ENCODE results near the gene TOR1AIP1. TPM values are rescaled to one million over a fixed set of nuclear protein-coding genes. Genes with fewer than 3 reads are reported as not detected.
"Not testable (repeated sequence)": the region's sequence is repeated elsewhere in the genome, so short reads cannot be mapped to it uniquely, and the experiment has no call there.

Gene TOR1AIP1
- total RNA-seq, 2 experiments from 2014 or later: 67.7 to 71.0 TPM

- H3K36me3 Mint-ChIP-seq (ENCODE audit: low read depth): no peaks in the 10 kb centered on the region
- H3K27ac Mint-ChIP-seq: no peak overlapping the region
- H3K4me3 Mint-ChIP-seq: no peak overlapping the region
- ChIA-PET POLR2A (no interaction called here), CTCF (no interaction called here)
- no peaks in the 10 kb centered on the region for H3K9me3 Mint-ChIP-seq (ENCODE audit: insufficient read depth)
- no peak for ATAC-seq
- no peak for DNase-seq
- H3K27me3 Mint-ChIP-seq (ENCODE audit: low read depth): peaks cover 20% of the 10 kb centered on the region
- H3K4me1 Mint-ChIP-seq (ENCODE audit: low read depth): peaks cover 3% of the 10 kb centered on the region
Observed at GRCh38 chr1:179941454-179941853, 59.4 kb downstream of the TOR1AIP1 start.

DNA sequence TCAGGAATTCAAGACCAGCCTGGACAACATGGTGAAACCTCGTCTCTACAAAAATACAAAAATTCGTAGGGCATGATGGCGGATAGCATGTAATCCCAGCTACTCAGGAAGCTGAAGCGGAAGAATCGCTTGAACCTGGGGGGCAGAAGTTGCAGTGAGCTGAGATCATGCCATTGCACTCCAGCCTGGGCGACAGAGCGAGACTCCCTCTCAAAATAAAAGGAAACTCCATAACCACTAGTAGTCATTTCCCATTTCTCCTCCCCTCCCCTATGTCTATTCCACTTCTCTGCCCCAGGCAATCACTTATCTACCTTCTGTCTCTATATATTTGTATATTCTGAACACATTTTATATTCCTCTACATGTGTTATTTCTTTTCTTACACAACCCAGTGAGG is 68.6 kb downstream of the TOR1AIP1 start:
- DNase-seq: no peak
- Mint-ChIP-seq H3K9me3 (ENCODE audit: insufficient read depth) (no peaks in the 10 kb centered on the region), H3K27me3 (ENCODE audit: low read depth) (no peaks in the 10 kb centered on the region), H3K36me3 (ENCODE audit: low read depth) (no peaks in the 10 kb centered on the region), H3K4me1 (ENCODE audit: low read depth) (peaks cover 26% of the 10 kb centered on the region), H3K4me3 (no peak overlapping the region), H3K27ac (no peak overlapping the region)
- no peak for ATAC-seq
- ChIA-PET CTCF (interaction anchor here (2.6 kb wide), 1 partner anchor 136 kb away, joined by 10 read pairs; no protein-coding TSS in a partner anchor), POLR2A (no interaction called here)

- no peak overlapping the region for H3K27ac Mint-ChIP-seq
- H3K36me3 Mint-ChIP-seq (ENCODE audit: low read depth): no peaks in the 10 kb centered on the region
- no peaks in the 10 kb centered on the region for H3K27me3 Mint-ChIP-seq (ENCODE audit: low read depth)
- peaks cover 35% of the 10 kb centered on the region for H3K4me1 Mint-ChIP-seq (ENCODE audit: low read depth)
- no peak overlapping the region for H3K4me3 Mint-ChIP-seq
- DNase-seq (no peak), ATAC-seq (no peak)
- POLR2A ChIA-PET: interaction anchor here (4.4 kb wide), 1 partner anchor 69 kb away, joined by 61 read pairs; the partner anchor contains the start of gene TOR1AIP1
- H3K9me3 Mint-ChIP-seq (ENCODE audit: insufficient read depth): no peaks in the 10 kb centered on the region
- CTCF ChIA-PET: interaction anchor here (1.2 to 2.6 kb wide), 2 partner anchors 84 to 137 kb away, joined by 3 to 10 read pairs; no protein-coding TSS in a partner anchor
Observed at GRCh38 chr1:179951383-179952144, 69.5 kb downstream of the TOR1AIP1 start.

DNA sequence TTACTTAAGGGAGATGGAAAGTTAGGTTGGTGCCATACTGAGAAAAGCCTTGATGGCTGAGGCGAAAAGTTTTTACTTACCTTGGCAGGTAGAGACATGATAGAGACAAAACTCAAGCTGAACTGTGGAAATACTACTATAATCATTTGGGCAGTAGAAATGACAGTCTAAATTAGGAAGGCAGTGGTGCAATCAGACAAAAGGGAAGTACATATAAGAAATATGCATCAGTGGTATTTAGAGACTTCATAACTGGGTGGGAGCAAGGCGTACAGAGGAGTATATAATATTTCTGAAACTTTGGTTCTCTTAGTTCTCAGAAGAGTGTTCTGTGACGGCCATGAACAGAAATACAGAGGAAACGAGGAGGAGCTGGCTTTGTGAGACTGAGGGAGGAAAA is 70.1 kb downstream of the TOR1AIP1 start:
- Mint-ChIP-seq H3K36me3 (ENCODE audit: low read depth) (no peaks in the 10 kb centered on the region), H3K27me3 (ENCODE audit: low read depth) (no peaks in the 10 kb centered on the region), H3K9me3 (ENCODE audit: insufficient read depth) (no peaks in the 10 kb centered on the region), H3K4me1 (ENCODE audit: low read depth) (peaks cover 39% of the 10 kb centered on the region), H3K27ac (peak overlapping the region; percentile 98), H3K4me3 (no peak overlapping the region)
- no peak for DNase-seq
- CTCF ChIA-PET: interaction anchor here (1.2 to 2.6 kb wide), 3 partner anchors 83 to 138 kb away, joined by 3 to 10 read pairs (median 5); no protein-coding TSS in a partner anchor
- POLR2A ChIA-PET: interaction anchor here (4.4 kb wide), 1 partner anchor 70 kb away, joined by 61 read pairs; the partner anchor contains the start of gene TOR1AIP1
- no peak for ATAC-seq

- CTCF ChIA-PET: interaction anchor here (0.7 to 2.0 kb wide), 8 partner anchors 12 to 225 kb away, joined by 3 to 6 read pairs (median 4); partner anchors contain the start of gene TOR1AIP2
- ATAC-seq: peak; percentile 21
Observed at GRCh38 chr1:179953974-179954492, 71.9 kb downstream of the TOR1AIP1 start.

DNA sequence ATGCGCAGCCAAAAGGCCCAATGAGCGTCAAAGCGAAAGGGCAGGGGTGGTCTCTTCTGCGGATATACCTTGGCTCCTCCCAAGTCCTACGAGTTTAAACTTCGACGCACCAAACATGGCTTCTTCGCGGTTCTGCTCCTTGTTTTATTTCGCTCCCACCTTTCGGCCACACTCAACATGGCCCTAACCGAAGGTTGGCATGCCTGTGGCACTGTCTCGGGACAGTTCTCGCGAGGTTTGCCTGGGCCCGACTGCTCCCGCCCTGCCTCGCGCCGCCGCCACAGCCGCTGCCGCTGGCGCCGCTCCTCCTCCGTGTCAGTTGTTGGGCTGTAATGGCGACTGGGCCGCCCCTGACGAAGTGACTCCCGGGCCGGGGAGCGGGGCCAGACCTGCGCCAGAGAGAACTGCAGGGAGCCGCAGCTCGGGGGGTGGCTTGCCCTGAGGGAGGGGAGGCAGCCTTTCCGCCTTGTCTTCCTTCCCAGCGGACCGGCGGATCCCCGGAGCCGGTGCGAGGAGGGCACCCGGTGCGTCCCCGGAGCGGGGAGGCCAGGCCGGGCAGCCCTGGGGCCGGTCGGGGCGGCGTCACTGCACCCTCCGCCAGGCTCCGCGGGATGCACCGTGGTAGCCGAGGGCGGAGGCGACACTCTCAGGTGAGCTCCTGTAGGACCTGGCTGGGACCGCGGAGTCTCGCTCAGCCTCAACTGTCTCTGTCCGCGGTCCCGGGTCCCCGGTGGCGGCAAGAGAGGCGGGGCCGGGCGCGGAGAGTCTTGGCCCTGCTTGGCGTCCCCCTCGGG is 72.6 kb downstream of the TOR1AIP1 start, which contains the start of gene CEP350:
TSS of gene CEP350 (plus strand) at position 318 of the 794 bp plus-strand sequence. CDS start 31,372 bp downstream, outside the sequence.
- H3K9me3 Mint-ChIP-seq (ENCODE audit: insufficient read depth): no peaks in the 10 kb centered on the region
- POLR2A ChIA-PET: interaction anchor here (0.7 to 4.4 kb wide), 7 partner anchors 23 to 98 kb away, joined by 3 to 61 read pairs (median 5); partner anchors contain the start of gene TOR1AIP1
- H3K4me3 Mint-ChIP-seq: peak within 1 kb of the TSS; percentile 79

More at GRCh38 chr1:179953974-179954492, 71.9 kb downstream of the TOR1AIP1 start:
- H3K36me3 Mint-ChIP-seq (ENCODE audit: low read depth): no peaks in the 10 kb centered on the region
- H3K4me3 Mint-ChIP-seq: peak overlapping the region; percentile 79
- POLR2A ChIA-PET: interaction anchor here (0.8 to 4.4 kb wide), 6 partner anchors 23 to 72 kb away, joined by 3 to 61 read pairs (median 5); partner anchors contain the start of gene TOR1AIP1
- H3K27me3 Mint-ChIP-seq (ENCODE audit: low read depth): no peaks in the 10 kb centered on the region
- peak; percentile 58 for DNase-seq
- H3K9me3 Mint-ChIP-seq (ENCODE audit: insufficient read depth): no peaks in the 10 kb centered on the region
- peaks cover 47% of the 10 kb centered on the region for H3K4me1 Mint-ChIP-seq (ENCODE audit: low read depth)
- peak overlapping the region; percentile 98 for H3K27ac Mint-ChIP-seq

DNA sequence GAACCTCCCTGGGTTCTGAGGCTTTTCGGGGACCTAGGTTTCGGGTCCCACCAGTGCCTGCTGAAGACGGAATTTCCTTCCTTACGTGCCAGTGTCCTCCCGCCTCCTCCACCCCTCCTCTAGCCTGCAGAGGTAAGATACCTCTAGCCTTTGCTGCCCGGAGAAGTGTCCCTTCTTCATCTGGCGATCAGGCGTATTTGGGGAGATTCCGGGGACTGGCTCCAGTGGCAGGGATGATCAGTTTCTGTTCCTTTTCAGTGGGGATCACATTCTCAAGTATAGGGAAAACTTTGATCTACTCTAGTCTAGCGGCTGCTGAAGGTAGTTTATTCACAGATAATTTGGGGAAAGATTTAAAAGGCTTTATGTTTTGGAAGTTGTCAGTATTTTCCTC is 73.2 kb downstream of the TOR1AIP1 start:
- H3K27me3 Mint-ChIP-seq (ENCODE audit: low read depth): no peaks in the 10 kb centered on the region
- peak overlapping the region; percentile 79 for H3K4me3 Mint-ChIP-seq
- no peaks in the 10 kb centered on the region for H3K9me3 Mint-ChIP-seq (ENCODE audit: insufficient read depth)
- DNase-seq: no peak
- CTCF ChIA-PET: interaction anchor here (1.1 to 1.7 kb wide), 3 partner anchors 11 to 145 kb away, joined by 3 to 4 read pairs (median 3); no protein-coding TSS in a partner anchor
- POLR2A ChIA-PET: interaction anchor here (0.7 to 4.4 kb wide), 3 partner anchors 28 to 97 kb away, joined by 3 to 61 read pairs (median 5); partner anchors contain the start of gene TOR1AIP1
- H3K36me3 Mint-ChIP-seq (ENCODE audit: low read depth): peaks cover 3% of the 10 kb centered on the region
- peaks cover 52% of the 10 kb centered on the region for H3K4me1 Mint-ChIP-seq (ENCODE audit: low read depth)
- H3K27ac Mint-ChIP-seq: peak overlapping the region; percentile 87
- ATAC-seq: no peak

More for the DNA sequence above, 72.6 kb downstream of the TOR1AIP1 start, which contains the start of gene CEP350:
- Mint-ChIP-seq H3K27me3 (ENCODE audit: low read depth) (no peaks in the 10 kb centered on the region), H3K4me1 (ENCODE audit: low read depth) (peaks cover 48% of the 10 kb centered on the region), H3K27ac (peak within 1 kb of the TSS; percentile 98), H3K36me3 (ENCODE audit: low read depth) (no peaks in the 10 kb centered on the region)
- ATAC-seq (peak; percentile 94), DNase-seq (peak; percentile 99)
- CTCF ChIA-PET: interaction anchor here (0.7 to 2.0 kb wide), 9 partner anchors 11 to 225 kb away, joined by 3 to 6 read pairs (median 4); partner anchors contain the start of gene TOR1AIP2

DNA sequence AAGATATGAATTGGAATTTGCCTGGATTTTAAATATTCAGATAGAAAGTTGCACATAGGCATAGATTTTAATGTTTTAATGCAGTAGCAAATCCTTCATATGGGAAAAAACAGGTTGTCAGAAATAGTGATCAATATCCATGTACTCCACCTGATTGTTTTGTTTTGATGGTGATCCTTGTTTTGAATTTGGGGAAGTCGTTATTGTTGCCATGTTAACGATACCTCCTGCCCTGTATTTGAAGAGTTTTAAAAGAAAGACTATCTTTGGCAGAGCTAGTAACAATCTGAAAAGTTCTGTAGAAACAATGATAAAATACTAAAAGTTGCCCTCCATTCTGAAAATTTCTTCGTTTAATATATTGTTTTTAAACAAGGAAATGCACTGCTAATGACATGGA is 73.6 kb downstream of the TOR1AIP1 start:
- Mint-ChIP-seq H3K27ac (peak overlapping the region; percentile 87), H3K27me3 (ENCODE audit: low read depth) (no peaks in the 10 kb centered on the region), H3K4me1 (ENCODE audit: low read depth) (peaks cover 54% of the 10 kb centered on the region), H3K9me3 (ENCODE audit: insufficient read depth) (no peaks in the 10 kb centered on the region), H3K4me3 (peak overlapping the region; percentile 79), H3K36me3 (ENCODE audit: low read depth) (peaks cover 5% of the 10 kb centered on the region)
- no peak for ATAC-seq
- ChIA-PET CTCF (interaction anchor here (1.1 to 1.7 kb wide), 2 partner anchors 65 to 146 kb away, joined by 3 to 4 read pairs; no protein-coding TSS in a partner anchor), POLR2A (interaction anchor here (4.4 kb wide), 1 partner anchor 74 kb away, joined by 61 read pairs; the partner anchor contains the start of gene TOR1AIP1)
- no peak for DNase-seq

- peaks cover 45% of the 10 kb centered on the region for H3K4me1 Mint-ChIP-seq (ENCODE audit: low read depth)
- DNase-seq (no peak), ATAC-seq (no peak)
- no peaks in the 10 kb centered on the region for H3K27me3 Mint-ChIP-seq (ENCODE audit: low read depth)
- no peak overlapping the region for H3K4me3 Mint-ChIP-seq
- ChIA-PET POLR2A (no interaction called here), CTCF (no interaction called here)
- H3K27ac Mint-ChIP-seq: no peak overlapping the region
- no peaks in the 10 kb centered on the region for H3K9me3 Mint-ChIP-seq (ENCODE audit: insufficient read depth)
- H3K36me3 Mint-ChIP-seq (ENCODE audit: low read depth): peaks cover 18% of the 10 kb centered on the region
Observed at GRCh38 chr1:179958359-179958758, 76.3 kb downstream of the TOR1AIP1 start.

- Mint-ChIP-seq H3K4me1 (ENCODE audit: low read depth) (peaks cover 41% of the 10 kb centered on the region), H3K36me3 (ENCODE audit: low read depth) (peaks cover 27% of the 10 kb centered on the region)
- H3K27ac Mint-ChIP-seq; POLR2A ChIA-PET; H3K27me3 Mint-ChIP-seq (ENCODE audit: low read depth); H3K4me3 Mint-ChIP-seq; CTCF ChIA-PET; H3K9me3 Mint-ChIP-seq (ENCODE audit: insufficient read depth); DNase-seq; ATAC-seq: not testable (repeated sequence)
Observed at GRCh38 chr1:179962168-179962567, 80.1 kb downstream of the TOR1AIP1 start.

GRCh38 chr1:179966551-179966950 is 84.5 kb downstream of the TOR1AIP1 start:
- no peak overlapping the region for H3K27ac Mint-ChIP-seq
- peaks cover 41% of the 10 kb centered on the region for H3K4me1 Mint-ChIP-seq (ENCODE audit: low read depth)
- peaks cover 7% of the 10 kb centered on the region for H3K9me3 Mint-ChIP-seq (ENCODE audit: insufficient read depth)
- ChIA-PET CTCF (interaction anchor here (1.0 to 1.8 kb wide), 4 partner anchors 12 to 213 kb away, joined by 3 to 4 read pairs (median 4); partner anchors contain the start of gene CEP350), POLR2A (no interaction called here)
- no peak for ATAC-seq
- DNase-seq: no peak
- H3K27me3 Mint-ChIP-seq (ENCODE audit: low read depth): no peaks in the 10 kb centered on the region
- H3K4me3 Mint-ChIP-seq: no peak overlapping the region
- peaks cover 38% of the 10 kb centered on the region for H3K36me3 Mint-ChIP-seq (ENCODE audit: low read depth)

Measured in activated CD8-positive, alpha-beta T cell treated with anti-CD3 and anti-CD28 coated beads, Interleukin-2, amount 10 ng/mL, durations not matched to agents 7 days and 5 days (primary cell).